KBM-7 (cell line): ENCODE data around the gene PRELID3B.

Experiments used
- DNase-seq: peaks from one replicate; pipeline ENCODE4 v3.0.0-alpha.2; 2015
- in situ Hi-C: fragments of 300-500 bp; cut with MboI; formaldehyde crosslinking; loops from 2 replicates; pipeline ENCODE4 v1.14.3; 2020; ENCODE audit warnings: low sequenced_read_pairs, low pct_unique_long_range_greater_than_20kb, mixed read lengths

PRELID3B gene

GRCh38 chr20:59001449-59002171, 41.0 kb downstream of the PRELID3B start:
- in situ Hi-C loops = no loop called here
- DNase-seq = no peak

GRCh38 chr20:59001068-59001448, 41.5 kb downstream of the PRELID3B start:
- DNase-seq = no peak
- in situ Hi-C loops = no loop called here

GRCh38 chr20:59000326-59000725, 42.3 kb downstream of the PRELID3B start:
- no peak for DNase-seq
- in situ Hi-C loops = no loop called here

GRCh38 chr20:58998656-58999055, 43.9 kb downstream of the PRELID3B start:
- no peak for DNase-seq
- in situ Hi-C loops = no loop called here

GRCh38 chr20:58997141-58997770, 45.3 kb downstream of the PRELID3B start:
- DNase-seq = no peak
- in situ Hi-C loops = no loop called here

- DNase-seq = no peak
- in situ Hi-C loops = no loop called here
Observed at GRCh38 chr20:58996226-58996611, 46.4 kb downstream of the PRELID3B start.

GRCh38 chr20:58995461-58996225, 46.9 kb downstream of the PRELID3B start:
- in situ Hi-C loops = no loop called here
- no peak for DNase-seq

- no peak for DNase-seq
- in situ Hi-C loops = no loop called here
Observed at GRCh38 chr20:58994390-58995159, 48.0 kb downstream of the PRELID3B start.

GRCh38 chr20:58993332-58994248, 49.0 kb downstream of the PRELID3B start:
- no peak for DNase-seq
- in situ Hi-C loops = no loop called here

- DNase-seq = no peak
- in situ Hi-C loops = no loop called here
Observed at GRCh38 chr20:58992911-58993310, 49.7 kb downstream of the PRELID3B start.

GRCh38 chr20:58991715-58992114, 50.9 kb downstream of the PRELID3B start:
- in situ Hi-C loops = no loop called here
- no peak for DNase-seq

GRCh38 chr20:58990651-58991445, 51.7 kb downstream of the PRELID3B start:
- in situ Hi-C loops = no loop called here
- DNase-seq = no peak

GRCh38 chr20:58989196-58989595, 53.4 kb downstream of the PRELID3B start:
- DNase-seq = no peak

GRCh38 chr20:58988565-58988882, 54.1 kb downstream of the PRELID3B start:
- in situ Hi-C loops = no loop called here
- DNase-seq = no peak

More at GRCh38 chr20:58989196-58989595, 53.4 kb downstream of the PRELID3B start:
- in situ Hi-C loops = no loop called here

GRCh38 chr20:58987790-58988564, 54.6 kb downstream of the PRELID3B start:
- no peak for DNase-seq
- in situ Hi-C loops = no loop called here

- in situ Hi-C loops = no loop called here
- DNase-seq = no peak
Observed at GRCh38 chr20:58986968-58987517, 55.5 kb downstream of the PRELID3B start.
